Glutamatergic neuron (in vitro differentiated cells): ENCODE measurements around the gene TH. TPM values are rescaled to one million over a fixed set of nuclear protein-coding genes. Genes with fewer than 3 reads are reported as not detected.

ENCODE experiments used
- DNase-seq: peaks from one replicate; pipeline ENCODE4 v3.0.0; 2022
- H3K27ac Mint-ChIP-seq: one replicate; pipeline ENCODE4 v1.8.0; 2020; ENCODE audit warnings: mild to moderate bottlenecking, mixed read lengths, inconsistent platforms; ENCODE audit not compliant: unreplicated experiment
- H3K27me3 Mint-ChIP-seq: one replicate; pipeline ENCODE4 v1.8.0; 2020; ENCODE audit warnings: mild to moderate bottlenecking, moderate library complexity, mixed read lengths, inconsistent platforms; ENCODE audit not compliant: unreplicated experiment
- H3K36me3 Mint-ChIP-seq: one replicate; pipeline ENCODE4 v1.8.0; 2020; ENCODE audit warnings: mild to moderate bottlenecking, mixed read lengths, inconsistent platforms; ENCODE audit not compliant: unreplicated experiment
- H3K4me1 Mint-ChIP-seq: one replicate; pipeline ENCODE4 v1.8.0; 2020; ENCODE audit warnings: mild to moderate bottlenecking, low read depth, mixed read lengths, inconsistent platforms; ENCODE audit not compliant: unreplicated experiment
- H3K4me3 Mint-ChIP-seq: one replicate; pipeline ENCODE4 v1.8.0; 2020; ENCODE audit warnings: mild to moderate bottlenecking, mixed read lengths, inconsistent platforms; ENCODE audit not compliant: unreplicated experiment
- H3K9me3 Mint-ChIP-seq: one replicate; pipeline ENCODE4 v1.8.0; 2020; ENCODE audit warnings: mild to moderate bottlenecking, moderate library complexity, mixed read lengths, inconsistent platforms; ENCODE audit not compliant: unreplicated experiment
- total RNA-seq: library from RNA; stranded (reverse); fragmentation: NEBNext Ultra II Directional; extraction: Animal tissue kit (Norgen Biotek cat#: 25700); gene quantifications from one replicate; pipeline ENCODE4 v1.2.1, GENCODE V29; 2021; ENCODE audit not compliant: unreplicated experiment
- TF ChIP-seq, protein P1 (sequence below): fragments of 200-600 bp; sonication (generic); IDR thresholded peaks from one replicate; pipeline ENCODE4 v1.5.0; 2021; ENCODE audit not compliant: partially characterized antibody, unreplicated experiment

TH gene
- total RNA-seq, 1 donor from 2014 or later: not detected

DNA sequence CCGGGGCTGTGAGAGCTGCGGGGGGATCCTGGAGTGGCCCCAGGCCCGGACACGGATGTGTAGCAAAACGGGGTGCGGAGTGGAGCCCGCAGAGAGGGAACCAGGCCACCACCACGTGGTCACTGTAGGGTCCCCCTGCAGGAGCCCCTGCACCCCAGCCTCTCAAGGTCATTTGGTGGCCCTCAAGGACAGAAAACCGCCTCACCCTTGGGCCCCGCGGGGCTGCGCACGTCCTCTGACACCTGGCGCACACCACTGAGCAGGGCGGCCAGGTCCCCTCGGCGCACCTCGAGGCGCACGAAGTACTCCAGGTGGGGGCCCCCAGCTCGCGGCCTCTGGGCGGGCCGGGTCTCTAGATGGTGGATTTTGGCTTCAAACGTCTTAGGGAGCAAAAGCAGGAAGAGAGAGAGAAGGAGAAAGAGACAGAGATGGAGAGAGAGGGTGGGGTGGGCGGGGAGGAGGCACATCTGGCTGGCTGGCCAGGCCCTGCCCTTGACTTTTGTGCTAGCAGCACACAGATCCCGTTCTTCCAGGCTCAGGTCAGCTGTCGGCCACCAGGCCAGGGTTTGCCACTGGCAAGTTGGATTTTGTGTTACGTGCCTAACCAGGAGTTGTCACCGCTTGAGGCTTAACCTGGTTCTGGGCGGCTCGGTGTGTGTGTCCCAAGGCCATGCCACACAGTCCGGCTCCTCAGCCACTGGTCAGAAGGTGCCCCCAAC, 3.2 kb downstream of the TH start:
- H3K9me3 Mint-ChIP-seq: peaks cover 2% of the 10 kb centered on the region
- TF ChIP-seq, protein P1, sequence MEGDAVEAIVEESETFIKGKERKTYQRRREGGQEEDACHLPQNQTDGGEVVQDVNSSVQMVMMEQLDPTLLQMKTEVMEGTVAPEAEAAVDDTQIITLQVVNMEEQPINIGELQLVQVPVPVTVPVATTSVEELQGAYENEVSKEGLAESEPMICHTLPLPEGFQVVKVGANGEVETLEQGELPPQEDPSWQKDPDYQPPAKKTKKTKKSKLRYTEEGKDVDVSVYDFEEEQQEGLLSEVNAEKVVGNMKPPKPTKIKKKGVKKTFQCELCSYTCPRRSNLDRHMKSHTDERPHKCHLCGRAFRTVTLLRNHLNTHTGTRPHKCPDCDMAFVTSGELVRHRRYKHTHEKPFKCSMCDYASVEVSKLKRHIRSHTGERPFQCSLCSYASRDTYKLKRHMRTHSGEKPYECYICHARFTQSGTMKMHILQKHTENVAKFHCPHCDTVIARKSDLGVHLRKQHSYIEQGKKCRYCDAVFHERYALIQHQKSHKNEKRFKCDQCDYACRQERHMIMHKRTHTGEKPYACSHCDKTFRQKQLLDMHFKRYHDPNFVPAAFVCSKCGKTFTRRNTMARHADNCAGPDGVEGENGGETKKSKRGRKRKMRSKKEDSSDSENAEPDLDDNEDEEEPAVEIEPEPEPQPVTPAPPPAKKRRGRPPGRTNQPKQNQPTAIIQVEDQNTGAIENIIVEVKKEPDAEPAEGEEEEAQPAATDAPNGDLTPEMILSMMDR: no peak
- H3K27me3 Mint-ChIP-seq: peaks cover 4% of the 10 kb centered on the region
- no peak overlapping the region for H3K4me3 Mint-ChIP-seq
- no peaks in the 10 kb centered on the region for H3K4me1 Mint-ChIP-seq
- DNase-seq: no peak
- H3K36me3 Mint-ChIP-seq: no peaks in the 10 kb centered on the region
- no peak overlapping the region for H3K27ac Mint-ChIP-seq

DNA sequence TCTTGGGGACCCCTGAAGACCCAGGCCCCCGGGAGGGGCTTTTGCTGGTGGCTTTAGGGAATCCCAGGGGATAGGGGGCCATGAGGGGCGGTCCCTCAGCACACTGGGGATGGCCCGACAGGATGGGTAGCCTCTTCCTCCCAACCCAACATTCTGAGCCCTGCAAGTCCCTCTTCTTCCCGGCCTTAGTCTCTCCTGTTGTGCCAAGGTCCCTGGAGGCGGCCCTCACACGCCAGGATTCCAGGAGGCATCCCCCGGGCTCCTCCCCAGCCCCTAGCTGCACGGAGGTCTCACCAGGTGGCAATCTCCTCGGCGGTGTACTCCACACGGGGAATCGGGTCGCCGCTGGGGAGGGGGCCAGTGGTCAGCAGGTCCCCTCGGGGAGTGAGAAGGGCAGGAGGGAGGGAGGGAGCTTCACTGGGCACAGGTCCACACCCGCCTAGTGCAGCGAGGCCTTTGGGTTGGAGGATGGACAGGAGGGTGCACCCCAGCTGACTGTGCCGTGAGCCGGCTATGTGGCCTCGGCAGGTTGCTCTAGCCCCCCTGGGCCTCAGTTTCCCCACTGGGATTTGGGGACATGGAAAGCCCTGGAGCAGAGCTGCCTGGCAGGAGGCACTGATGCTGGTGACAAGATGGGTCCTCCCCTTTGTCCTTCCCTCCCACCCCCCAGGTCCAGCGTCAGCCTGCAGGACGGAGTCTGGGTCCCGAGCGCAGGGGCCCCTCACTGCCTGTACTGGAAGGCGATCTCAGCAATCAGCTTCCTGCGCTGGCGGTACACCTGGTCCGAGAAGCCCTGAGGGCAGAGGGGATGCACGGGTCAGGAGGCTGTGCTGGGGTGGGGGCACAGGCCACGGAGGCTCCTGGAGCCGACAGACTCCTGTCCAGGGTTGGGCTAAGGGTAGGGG, 4.2 kb downstream of the TH start:
- no peak overlapping the region for H3K4me3 Mint-ChIP-seq
- H3K9me3 Mint-ChIP-seq: peaks cover 2% of the 10 kb centered on the region
- no peaks in the 10 kb centered on the region for H3K27me3 Mint-ChIP-seq
- TF ChIP-seq, protein P1: no peak
- DNase-seq: no peak
- no peak overlapping the region for H3K27ac Mint-ChIP-seq
- H3K4me1 Mint-ChIP-seq: no peaks in the 10 kb centered on the region
- no peaks in the 10 kb centered on the region for H3K36me3 Mint-ChIP-seq

DNA sequence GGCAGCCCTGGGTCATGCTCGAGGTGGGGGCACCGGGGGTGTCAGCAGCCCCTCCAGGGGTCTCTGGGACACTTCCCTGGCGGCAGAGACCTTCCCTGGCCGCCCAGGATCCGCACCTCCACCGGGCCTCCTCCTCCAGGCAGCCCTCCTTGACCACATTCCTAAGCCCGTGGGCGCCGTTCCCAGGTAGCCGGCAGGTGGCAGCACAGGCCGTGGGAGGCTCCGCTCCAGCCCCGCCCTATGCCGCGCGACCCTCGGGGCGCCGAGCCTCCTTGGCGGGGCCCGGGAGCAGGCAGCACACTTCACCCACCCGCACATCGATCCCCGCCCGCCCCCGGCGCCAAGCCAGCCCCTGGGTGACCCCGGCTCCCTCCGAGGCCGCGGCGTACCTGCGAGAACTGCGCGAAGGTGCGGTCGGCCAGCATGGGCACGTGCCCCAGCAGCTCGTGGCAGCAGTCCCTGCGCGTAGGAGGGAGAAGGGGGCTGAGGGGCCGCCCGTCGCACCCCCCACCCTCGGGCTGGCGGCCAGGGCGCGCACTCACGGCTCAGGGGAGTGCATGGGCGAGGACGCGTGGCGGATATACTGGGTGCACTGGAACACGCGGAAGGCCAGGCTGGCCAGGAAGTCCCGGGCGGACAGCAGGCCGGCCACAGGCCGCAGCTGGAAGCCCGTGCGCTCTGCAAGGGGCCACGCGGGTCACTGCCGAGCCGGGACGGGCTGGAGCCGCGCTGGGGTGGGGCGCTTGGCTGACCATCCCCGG, 5.3 kb downstream of the TH start:
- no peak overlapping the region for H3K27ac Mint-ChIP-seq
- no peaks in the 10 kb centered on the region for H3K4me1 Mint-ChIP-seq
- H3K27me3 Mint-ChIP-seq: no peaks in the 10 kb centered on the region
- peaks cover 2% of the 10 kb centered on the region for H3K9me3 Mint-ChIP-seq
- no peak overlapping the region for H3K4me3 Mint-ChIP-seq
- DNase-seq: peak; percentile 81
- TF ChIP-seq, protein P1: peak; percentile 83
- no peaks in the 10 kb centered on the region for H3K36me3 Mint-ChIP-seq

DNA sequence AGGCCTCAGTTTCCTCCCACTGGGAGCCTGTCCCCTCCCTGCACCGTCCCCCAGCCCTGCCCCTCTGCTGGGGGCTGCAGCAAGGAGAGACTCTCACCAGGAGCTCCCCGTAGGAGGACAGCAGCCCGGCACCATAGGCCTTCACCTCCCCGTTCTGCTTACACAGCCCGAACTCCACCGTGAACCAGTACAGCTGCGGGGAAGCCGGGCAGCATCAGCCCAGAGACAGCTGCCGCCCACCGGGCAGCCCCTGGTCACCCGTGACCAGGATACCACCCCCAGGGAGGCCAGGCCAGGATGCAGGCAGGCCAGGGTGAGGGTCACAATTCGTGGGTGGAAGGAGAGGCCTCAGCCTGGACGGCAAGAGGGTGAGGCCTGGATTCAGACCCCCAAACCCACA, 6.0 kb downstream of the TH start:
- TF ChIP-seq, protein P1: no peak
- Mint-ChIP-seq H3K9me3 (peaks cover 2% of the 10 kb centered on the region), H3K4me1 (no peaks in the 10 kb centered on the region), H3K27me3 (no peaks in the 10 kb centered on the region), H3K36me3 (no peaks in the 10 kb centered on the region), H3K4me3 (no peak overlapping the region), H3K27ac (no peak overlapping the region)
- no peak for DNase-seq
